Measurements from ENCODE around the gene CACNA2D3.

DNA sequence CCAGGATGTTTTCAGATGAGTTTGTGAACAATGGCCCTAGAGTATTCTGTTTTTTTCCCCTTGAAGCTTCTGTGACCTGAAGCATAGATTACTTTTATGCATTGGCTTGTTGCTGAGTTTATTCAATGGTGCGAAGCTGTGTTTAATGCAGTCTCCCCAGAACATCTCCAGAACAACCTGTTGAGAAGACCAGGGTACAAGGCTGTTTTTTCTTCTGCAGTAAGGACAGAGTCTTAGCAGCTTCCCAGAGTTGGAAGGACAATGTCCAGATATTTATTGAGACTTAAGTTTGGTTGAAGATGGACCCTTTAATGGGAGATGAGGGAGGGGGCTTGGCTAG lies 509.9 kb downstream of the CACNA2D3 start:
- TF ChIP-seq EZH2 (IDR thresholded peaks at IDR 0.05; ENCODE audit: borderline replicate concordance, insufficient read depth, low read length, poor library complexity, severe bottlenecking) (no peak), POLR2AphosphoS5 (IDR thresholded peaks at IDR 0.05) (no peak)
- TF ChIP-seq, protein P1, sequence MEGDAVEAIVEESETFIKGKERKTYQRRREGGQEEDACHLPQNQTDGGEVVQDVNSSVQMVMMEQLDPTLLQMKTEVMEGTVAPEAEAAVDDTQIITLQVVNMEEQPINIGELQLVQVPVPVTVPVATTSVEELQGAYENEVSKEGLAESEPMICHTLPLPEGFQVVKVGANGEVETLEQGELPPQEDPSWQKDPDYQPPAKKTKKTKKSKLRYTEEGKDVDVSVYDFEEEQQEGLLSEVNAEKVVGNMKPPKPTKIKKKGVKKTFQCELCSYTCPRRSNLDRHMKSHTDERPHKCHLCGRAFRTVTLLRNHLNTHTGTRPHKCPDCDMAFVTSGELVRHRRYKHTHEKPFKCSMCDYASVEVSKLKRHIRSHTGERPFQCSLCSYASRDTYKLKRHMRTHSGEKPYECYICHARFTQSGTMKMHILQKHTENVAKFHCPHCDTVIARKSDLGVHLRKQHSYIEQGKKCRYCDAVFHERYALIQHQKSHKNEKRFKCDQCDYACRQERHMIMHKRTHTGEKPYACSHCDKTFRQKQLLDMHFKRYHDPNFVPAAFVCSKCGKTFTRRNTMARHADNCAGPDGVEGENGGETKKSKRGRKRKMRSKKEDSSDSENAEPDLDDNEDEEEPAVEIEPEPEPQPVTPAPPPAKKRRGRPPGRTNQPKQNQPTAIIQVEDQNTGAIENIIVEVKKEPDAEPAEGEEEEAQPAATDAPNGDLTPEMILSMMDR (IDR thresholded peaks at IDR 0.05; ENCODE audit: poor library complexity, severe bottlenecking) = no peak

All from neural cell (in vitro differentiated cells).